Measurements from ENCODE around the gene RYR3.

DNA sequence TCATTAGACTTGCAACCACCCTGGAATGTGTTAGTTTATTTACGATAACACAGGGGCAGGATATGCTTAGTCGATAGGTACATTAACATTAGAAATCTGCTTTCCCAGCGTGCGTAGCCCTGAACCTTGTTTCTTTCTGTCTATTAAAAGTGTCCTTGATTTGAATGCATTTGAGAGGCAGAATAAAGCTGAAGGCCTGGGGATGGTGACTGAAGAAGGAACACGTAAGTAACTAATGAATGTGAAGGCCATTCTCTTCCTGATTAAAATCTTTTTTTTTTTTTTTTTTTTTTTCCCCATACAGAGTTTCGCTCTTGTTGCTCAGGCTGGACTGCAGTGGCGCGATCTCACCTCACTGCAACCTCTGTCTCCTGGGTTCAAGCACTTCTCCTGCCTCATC is 514.7 kb downstream of the RYR3 start:
- TF ChIP-seq, protein P1, sequence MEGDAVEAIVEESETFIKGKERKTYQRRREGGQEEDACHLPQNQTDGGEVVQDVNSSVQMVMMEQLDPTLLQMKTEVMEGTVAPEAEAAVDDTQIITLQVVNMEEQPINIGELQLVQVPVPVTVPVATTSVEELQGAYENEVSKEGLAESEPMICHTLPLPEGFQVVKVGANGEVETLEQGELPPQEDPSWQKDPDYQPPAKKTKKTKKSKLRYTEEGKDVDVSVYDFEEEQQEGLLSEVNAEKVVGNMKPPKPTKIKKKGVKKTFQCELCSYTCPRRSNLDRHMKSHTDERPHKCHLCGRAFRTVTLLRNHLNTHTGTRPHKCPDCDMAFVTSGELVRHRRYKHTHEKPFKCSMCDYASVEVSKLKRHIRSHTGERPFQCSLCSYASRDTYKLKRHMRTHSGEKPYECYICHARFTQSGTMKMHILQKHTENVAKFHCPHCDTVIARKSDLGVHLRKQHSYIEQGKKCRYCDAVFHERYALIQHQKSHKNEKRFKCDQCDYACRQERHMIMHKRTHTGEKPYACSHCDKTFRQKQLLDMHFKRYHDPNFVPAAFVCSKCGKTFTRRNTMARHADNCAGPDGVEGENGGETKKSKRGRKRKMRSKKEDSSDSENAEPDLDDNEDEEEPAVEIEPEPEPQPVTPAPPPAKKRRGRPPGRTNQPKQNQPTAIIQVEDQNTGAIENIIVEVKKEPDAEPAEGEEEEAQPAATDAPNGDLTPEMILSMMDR (IDR thresholded peaks at IDR 0.05), result no peak
- TF ChIP-seq ZFX (IDR thresholded peaks at IDR 0.05; ENCODE audit: borderline replicate concordance), result no peak
